GM21515 (cell line): ENCODE data around the gene PARD3.

Experiments used
- ATAC-seq: cut with Tn5 transposase; IDR thresholded peaks from one replicate; pipeline ENCODE4 v1.9.1; 2021; ENCODE audit not compliant: unreplicated experiment

Gene PARD3

GRCh38 chr10:34590793-34591192 is 224.3 kb downstream of the PARD3 start:
- no peak for ATAC-seq

GRCh38 chr10:34589275-34589674 is 225.8 kb downstream of the PARD3 start:
- ATAC-seq = no peak

- ATAC-seq = no peak
These were observed 227.4 kb downstream of the PARD3 start for GRCh38 chr10:34587680-34588019.

GRCh38 chr10:34587002-34587679 is 228.0 kb downstream of the PARD3 start:
- ATAC-seq = no peak

- no peak for ATAC-seq
These were observed 229.5 kb downstream of the PARD3 start for GRCh38 chr10:34585422-34586112.

GRCh38 chr10:34584164-34584563 is 230.9 kb downstream of the PARD3 start:
- no peak for ATAC-seq

GRCh38 chr10:34581801-34582532 is 233.1 kb downstream of the PARD3 start:
- ATAC-seq = no peak

GRCh38 chr10:34580643-34581042 is 234.5 kb downstream of the PARD3 start:
- ATAC-seq = no peak

- ATAC-seq = no peak
These were observed 234.9 kb downstream of the PARD3 start for GRCh38 chr10:34580214-34580613.

- no peak for ATAC-seq
These were observed 236.6 kb downstream of the PARD3 start for GRCh38 chr10:34578468-34578867.

- ATAC-seq = no peak
These were observed 238.3 kb downstream of the PARD3 start for GRCh38 chr10:34576797-34577196.

GRCh38 chr10:34575882-34576281 is 239.2 kb downstream of the PARD3 start:
- no peak for ATAC-seq

- ATAC-seq = no peak
These were observed 240.7 kb downstream of the PARD3 start for GRCh38 chr10:34574353-34574934.

GRCh38 chr10:34570887-34571286 is 244.2 kb downstream of the PARD3 start:
- no peak for ATAC-seq

- ATAC-seq = no peak
These were observed 247.3 kb downstream of the PARD3 start for GRCh38 chr10:34567659-34568253.

GRCh38 chr10:34565934-34566333 is 249.2 kb downstream of the PARD3 start:
- ATAC-seq = no peak

- no peak for ATAC-seq
These were observed 257.0 kb downstream of the PARD3 start for GRCh38 chr10:34558093-34558583.

- no peak for ATAC-seq
These were observed 257.9 kb downstream of the PARD3 start for GRCh38 chr10:34557173-34557572.

GRCh38 chr10:34555653-34556052 is 259.4 kb downstream of the PARD3 start:
- no peak for ATAC-seq

- no peak for ATAC-seq
These were observed 261.3 kb downstream of the PARD3 start for GRCh38 chr10:34553747-34554146.

GRCh38 chr10:34551295-34551694 is 263.8 kb downstream of the PARD3 start:
- no peak for ATAC-seq
